T-helper 1 cell treated with Interleukin-12 subunit alpha and Interleukin-12 subunit beta and Interleukin-4 antibody, amounts not matched to agents 30 μg/mL and 1 μg/mL, for 36 hours (primary cell): ENCODE data around the gene WNT1.

Source experiments
- H3K27ac Mint-ChIP-seq: one replicate; pipeline ENCODE4 v1.8.0; 2021; ENCODE audit warnings: mild to moderate bottlenecking, mixed read lengths
- H3K27me3 Mint-ChIP-seq: one replicate; pipeline ENCODE4 v1.8.0; 2021; ENCODE audit warnings: low read depth, mixed read lengths
- H3K36me3 Mint-ChIP-seq: one replicate; pipeline ENCODE4 v1.8.0; 2021; ENCODE audit warnings: low read depth, mixed read lengths
- H3K4me1 Mint-ChIP-seq: one replicate; pipeline ENCODE4 v1.8.0; 2021; ENCODE audit warnings: low read depth, mixed read lengths
- H3K4me3 Mint-ChIP-seq: one replicate; pipeline ENCODE4 v1.8.0; 2021; ENCODE audit warnings: mild to moderate bottlenecking, moderate library complexity, mixed read lengths
- H3K9me3 Mint-ChIP-seq: one replicate; pipeline ENCODE4 v1.8.0; 2021; ENCODE audit warnings: mixed read lengths

WNT1 gene

DNA sequence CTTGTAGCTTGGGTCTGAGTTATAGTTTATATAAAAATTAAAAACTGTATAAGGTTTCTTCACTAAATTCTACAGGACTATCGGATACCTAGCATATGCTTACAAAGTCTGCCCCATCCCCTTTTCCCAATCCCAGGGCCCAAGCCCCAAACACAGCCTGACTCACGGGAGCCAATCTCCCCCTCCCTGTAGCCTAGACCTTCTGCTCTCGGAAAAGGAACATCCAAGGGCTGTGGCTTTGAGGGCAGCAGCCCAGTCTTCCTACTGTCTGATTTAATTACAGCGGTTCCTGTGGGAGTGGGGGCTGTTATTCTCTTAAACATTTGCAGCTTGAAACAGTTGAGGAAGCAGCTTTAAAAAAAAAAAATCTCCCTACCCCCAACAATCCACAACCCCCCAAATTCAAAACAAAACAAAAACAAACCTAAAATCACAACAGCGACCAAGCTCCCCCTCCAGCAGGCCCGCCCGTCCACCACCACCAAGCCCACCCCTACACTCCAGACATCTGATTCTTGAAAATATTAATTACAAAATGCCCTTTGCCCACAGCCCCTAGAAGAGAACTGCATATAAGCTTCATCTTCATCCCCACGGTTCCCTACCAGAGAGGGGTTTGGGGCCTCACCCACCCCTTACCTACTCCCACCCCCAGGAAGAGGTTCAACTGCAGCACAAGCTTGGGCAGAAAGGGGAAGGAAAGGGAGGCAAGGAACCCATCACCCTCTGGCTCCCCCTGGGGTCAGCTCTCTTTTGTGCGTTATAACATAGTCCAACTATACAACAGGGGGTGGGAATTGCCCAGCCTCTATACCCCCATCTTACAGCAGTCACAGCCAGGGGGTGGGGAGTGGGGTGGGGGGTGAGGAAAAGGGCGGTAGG lies 41.6 kb downstream of the WNT1 start:
- Mint-ChIP-seq H3K36me3 (peaks cover 36% of the 10 kb centered on the region), H3K4me3 (peak overlapping the region; percentile 92), H3K4me1 (peaks cover 38% of the 10 kb centered on the region), H3K27ac (peak overlapping the region; percentile 99), H3K27me3 (no peaks in the 10 kb centered on the region), H3K9me3 (no peaks in the 10 kb centered on the region)

DNA sequence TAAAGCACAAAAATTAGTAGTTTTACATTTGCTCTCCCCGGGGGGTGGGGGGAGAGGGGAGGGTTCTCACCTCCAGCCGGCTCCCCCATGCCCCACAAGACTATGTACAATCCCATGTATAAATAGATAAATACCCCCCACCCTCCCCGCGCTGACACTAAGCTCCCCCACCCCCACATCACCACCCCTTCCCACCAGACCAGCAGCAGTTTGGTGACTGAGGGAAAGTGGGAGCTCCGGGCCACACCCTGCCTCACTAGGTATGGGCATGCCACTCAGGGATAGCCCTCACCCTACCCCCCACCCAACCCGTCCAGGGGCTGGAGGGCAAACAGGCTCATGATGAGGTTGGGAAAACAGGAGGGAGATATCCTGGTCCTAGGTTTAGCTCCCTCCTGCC lies 42.3 kb downstream of the WNT1 start:
- Mint-ChIP-seq H3K9me3 (no peaks in the 10 kb centered on the region), H3K4me3 (no peak overlapping the region), H3K27ac (no peak overlapping the region), H3K27me3 (no peaks in the 10 kb centered on the region), H3K4me1 (peaks cover 34% of the 10 kb centered on the region), H3K36me3 (peaks cover 40% of the 10 kb centered on the region)

DNA sequence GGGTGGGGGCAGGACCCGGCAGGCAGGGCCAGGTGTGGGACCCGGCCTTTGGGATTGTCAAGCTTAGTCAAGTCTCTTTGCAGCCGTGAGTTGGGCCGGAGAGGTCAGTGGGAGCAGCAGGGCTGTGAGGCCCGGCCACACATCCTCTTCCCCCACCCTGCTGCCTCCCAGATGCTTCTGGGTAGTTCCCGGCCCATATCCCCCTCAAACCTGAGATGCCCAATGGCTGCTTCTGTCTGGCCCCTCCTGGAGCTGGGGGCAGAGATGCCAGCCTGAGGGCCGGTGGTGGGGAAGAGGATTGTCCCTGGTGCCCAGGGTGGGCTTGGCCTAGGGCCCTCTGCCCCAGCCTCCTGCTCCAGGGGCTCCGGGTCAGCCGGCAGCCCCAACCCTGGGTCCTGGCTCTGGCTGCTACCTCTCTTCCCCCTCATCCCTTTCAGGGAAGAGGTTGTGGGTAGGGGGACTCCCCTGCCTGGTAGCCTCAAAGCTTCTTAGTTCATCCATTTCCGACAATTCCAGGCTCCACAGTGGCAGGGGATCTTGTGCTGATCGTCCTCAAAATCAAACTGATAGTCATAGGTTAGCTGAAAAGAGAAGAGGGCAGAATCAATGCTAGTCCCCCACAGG lies 43.3 kb downstream of the WNT1 start:
- Mint-ChIP-seq H3K27ac (no peak overlapping the region), H3K27me3 (no peaks in the 10 kb centered on the region), H3K4me3 (no peak overlapping the region), H3K4me1 (peaks cover 27% of the 10 kb centered on the region), H3K36me3 (peaks cover 45% of the 10 kb centered on the region), H3K9me3 (no peaks in the 10 kb centered on the region)

DNA sequence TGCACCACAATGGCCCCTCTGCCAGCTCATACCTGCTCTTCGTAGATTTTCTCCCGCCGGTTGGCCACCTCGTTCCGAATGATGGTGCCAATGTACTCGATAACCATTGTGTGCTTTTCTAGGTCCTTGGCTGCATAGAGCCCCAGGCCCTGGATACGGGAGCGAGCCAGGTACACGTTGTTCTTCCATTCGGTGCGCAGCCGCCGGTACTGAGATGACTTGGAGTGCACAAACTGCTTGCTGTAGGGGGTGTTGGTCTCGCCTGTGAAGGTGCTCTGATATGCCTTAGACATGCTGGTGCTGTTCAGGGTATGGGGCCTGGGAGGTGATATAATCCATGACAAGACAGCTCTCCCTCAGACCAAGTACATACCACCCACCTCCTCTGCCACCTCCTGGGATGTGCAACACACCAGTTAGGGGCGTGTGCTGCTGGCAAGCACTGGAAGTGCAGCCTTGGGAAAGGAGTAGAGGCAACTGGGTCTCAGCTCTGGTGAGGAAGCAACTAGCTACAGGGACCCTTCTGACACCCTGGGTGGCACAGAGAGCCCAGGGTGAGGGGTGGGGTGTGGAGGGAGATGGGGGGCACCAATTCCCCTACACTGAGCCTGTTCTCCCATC lies 44.5 kb downstream of the WNT1 start:
- Mint-ChIP-seq H3K4me3 (no peak overlapping the region), H3K27ac (peak overlapping the region; percentile 57), H3K9me3 (no peaks in the 10 kb centered on the region), H3K4me1 (peaks cover 16% of the 10 kb centered on the region), H3K36me3 (peaks cover 42% of the 10 kb centered on the region), H3K27me3 (no peaks in the 10 kb centered on the region)

DNA sequence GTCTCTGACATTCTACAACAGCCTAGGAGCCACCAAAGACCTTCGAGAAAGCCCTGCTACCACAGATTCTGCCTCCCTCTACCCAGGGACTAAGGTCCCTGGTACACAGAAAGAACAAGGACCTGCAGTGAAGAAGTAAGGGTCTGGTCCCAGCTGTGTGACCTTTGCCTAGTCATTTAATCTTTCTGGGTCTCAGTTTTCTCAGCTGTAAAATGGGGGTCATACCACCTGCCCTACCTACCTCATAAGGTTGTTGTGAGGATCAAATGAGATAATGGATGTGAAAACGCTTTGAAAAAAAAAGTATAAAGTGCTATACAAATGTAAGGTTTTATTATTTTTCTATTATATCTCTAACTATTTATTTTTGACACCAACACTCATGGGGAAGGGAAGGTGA lies 45.7 kb downstream of the WNT1 start:
- H3K27ac Mint-ChIP-seq: no peak overlapping the region

DNA sequence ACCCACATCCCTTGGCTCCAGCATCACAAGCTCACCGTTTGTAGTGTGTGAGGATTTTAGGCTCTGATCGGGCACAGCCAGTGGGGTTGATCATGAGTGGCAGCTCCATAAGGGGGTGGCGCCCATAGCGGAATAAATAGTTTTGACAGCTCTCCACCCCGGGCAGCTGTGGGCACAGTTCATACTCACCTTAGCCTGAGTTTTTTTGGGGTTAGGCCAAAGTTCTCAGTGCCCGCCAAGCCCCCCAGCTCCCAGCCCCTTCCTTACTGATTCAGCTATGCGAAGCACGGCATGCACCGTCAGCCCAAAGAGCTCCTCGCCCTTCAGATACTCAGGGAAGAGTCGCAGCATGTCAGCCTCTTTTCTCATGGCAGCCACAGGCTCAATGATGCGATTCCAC lies 46.4 kb downstream of the WNT1 start:
- Mint-ChIP-seq H3K27me3 (no peaks in the 10 kb centered on the region), H3K4me1 (peaks cover 5% of the 10 kb centered on the region), H3K36me3 (peaks cover 45% of the 10 kb centered on the region), H3K9me3 (no peaks in the 10 kb centered on the region), H3K4me3 (no peak overlapping the region), H3K27ac (no peak overlapping the region)

More for the DNA sequence above, 45.7 kb downstream of the WNT1 start:
- H3K27me3 Mint-ChIP-seq: no peaks in the 10 kb centered on the region
- no peaks in the 10 kb centered on the region for H3K9me3 Mint-ChIP-seq
- H3K4me1 Mint-ChIP-seq: peaks cover 11% of the 10 kb centered on the region
- peaks cover 47% of the 10 kb centered on the region for H3K36me3 Mint-ChIP-seq
- no peak overlapping the region for H3K4me3 Mint-ChIP-seq

- Mint-ChIP-seq H3K4me3 (no peak overlapping the region), H3K27me3 (no peaks in the 10 kb centered on the region), H3K36me3 (peaks cover 47% of the 10 kb centered on the region), H3K4me1 (no peaks in the 10 kb centered on the region), H3K27ac (no peak overlapping the region), H3K9me3 (no peaks in the 10 kb centered on the region)
These were observed 47.3 kb downstream of the WNT1 start for GRCh38 chr12:49025463-49025862.

GRCh38 chr12:49026101-49026500 lies 48.0 kb downstream of the WNT1 start:
- H3K36me3 Mint-ChIP-seq: peaks cover 43% of the 10 kb centered on the region
- no peaks in the 10 kb centered on the region for H3K27me3 Mint-ChIP-seq
- H3K27ac Mint-ChIP-seq: no peak overlapping the region
- H3K9me3 Mint-ChIP-seq: no peaks in the 10 kb centered on the region
- no peak overlapping the region for H3K4me3 Mint-ChIP-seq
- H3K4me1 Mint-ChIP-seq: no peaks in the 10 kb centered on the region

DNA sequence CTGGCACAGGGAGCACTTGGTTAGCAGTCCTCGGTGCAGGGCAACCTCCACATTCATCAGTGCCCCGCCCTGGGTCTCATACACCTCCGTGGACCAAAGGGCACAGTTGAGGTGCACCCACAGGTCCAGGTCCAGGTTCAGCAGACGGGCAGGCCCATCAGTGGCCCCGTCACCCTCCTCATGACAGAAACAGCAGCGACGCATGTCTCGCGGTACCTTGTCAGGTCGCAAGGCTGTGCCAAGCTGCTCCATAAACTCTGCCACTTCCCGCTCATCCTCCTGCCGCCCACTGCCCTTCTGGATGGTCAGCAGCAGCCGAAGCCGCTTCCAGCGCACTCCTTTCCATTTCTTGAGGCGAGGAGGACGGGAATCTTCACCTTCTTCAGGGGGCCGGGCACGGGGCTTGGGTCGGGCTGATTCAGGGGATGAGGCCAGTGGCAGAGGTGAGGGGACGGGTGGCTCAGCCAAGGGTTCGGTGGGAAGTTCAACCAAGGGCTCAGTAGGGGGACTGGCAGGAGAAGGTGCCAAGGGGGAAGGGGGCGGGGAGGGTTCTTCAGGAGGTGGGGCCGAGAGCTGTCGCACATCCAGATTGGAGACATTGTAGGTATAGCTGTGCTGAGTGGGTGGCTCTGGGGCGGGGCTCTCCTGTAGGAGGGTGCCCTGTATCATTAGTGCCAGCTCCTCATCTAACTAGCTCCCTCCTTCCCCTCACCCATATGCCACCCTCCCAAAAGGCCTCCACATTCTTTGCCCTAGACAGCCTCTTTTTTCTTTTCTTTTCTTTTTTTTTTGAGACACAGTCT lies 48.8 kb downstream of the WNT1 start:
- no peak overlapping the region for H3K4me3 Mint-ChIP-seq
- H3K36me3 Mint-ChIP-seq: peaks cover 42% of the 10 kb centered on the region
- no peaks in the 10 kb centered on the region for H3K9me3 Mint-ChIP-seq
- no peaks in the 10 kb centered on the region for H3K4me1 Mint-ChIP-seq
- H3K27me3 Mint-ChIP-seq: no peaks in the 10 kb centered on the region
- H3K27ac Mint-ChIP-seq: no peak overlapping the region

- Mint-ChIP-seq H3K27me3 (no peaks in the 10 kb centered on the region), H3K4me3 (no peak overlapping the region), H3K36me3 (peaks cover 37% of the 10 kb centered on the region)
These were observed 49.9 kb downstream of the WNT1 start for GRCh38 chr12:49027846-49028555.

DNA sequence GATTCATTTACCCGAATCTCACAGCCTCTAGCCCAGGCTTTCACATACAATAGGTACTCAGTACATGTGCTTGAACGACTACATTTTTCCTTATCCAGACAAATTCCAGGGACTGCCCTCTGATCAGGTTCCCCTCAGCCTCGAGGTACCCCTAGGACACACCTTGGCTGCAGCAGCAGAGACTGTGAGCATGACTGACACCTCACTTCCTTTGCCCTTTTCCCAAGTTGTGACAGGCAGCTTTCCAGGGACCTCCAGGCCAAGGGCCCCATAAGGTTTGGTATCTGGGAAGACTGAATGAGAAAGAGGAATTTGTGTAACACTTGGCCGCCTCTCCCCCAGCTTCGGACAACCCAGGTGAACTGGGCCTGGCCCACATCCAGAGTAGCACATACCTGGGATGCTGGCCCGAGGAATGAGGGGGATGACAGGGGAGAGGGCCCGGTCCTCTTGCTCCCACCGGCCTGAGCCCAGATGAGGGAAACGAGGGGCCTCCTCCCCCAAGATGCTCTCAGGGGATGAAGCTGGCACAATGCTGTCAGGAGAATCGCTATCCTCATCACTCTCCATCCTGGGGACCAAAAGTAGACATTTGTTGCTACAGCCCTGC lies 50.6 kb downstream of the WNT1 start:
- no peaks in the 10 kb centered on the region for H3K9me3 Mint-ChIP-seq
- H3K27ac Mint-ChIP-seq: no peak overlapping the region
- H3K27me3 Mint-ChIP-seq: no peaks in the 10 kb centered on the region
- peaks cover 32% of the 10 kb centered on the region for H3K36me3 Mint-ChIP-seq
- H3K4me3 Mint-ChIP-seq: no peak overlapping the region
- no peaks in the 10 kb centered on the region for H3K4me1 Mint-ChIP-seq

More at GRCh38 chr12:49027846-49028555, 49.9 kb downstream of the WNT1 start:
- Mint-ChIP-seq H3K4me1 (no peaks in the 10 kb centered on the region), H3K9me3 (no peaks in the 10 kb centered on the region), H3K27ac (no peak overlapping the region)

- no peak overlapping the region for H3K4me3 Mint-ChIP-seq
- no peaks in the 10 kb centered on the region for H3K27me3 Mint-ChIP-seq
- no peak overlapping the region for H3K27ac Mint-ChIP-seq
- H3K9me3 Mint-ChIP-seq: no peaks in the 10 kb centered on the region
- peaks cover 34% of the 10 kb centered on the region for H3K36me3 Mint-ChIP-seq
- H3K4me1 Mint-ChIP-seq: no peaks in the 10 kb centered on the region
These were observed 52.0 kb downstream of the WNT1 start for GRCh38 chr12:49030119-49030518.

DNA sequence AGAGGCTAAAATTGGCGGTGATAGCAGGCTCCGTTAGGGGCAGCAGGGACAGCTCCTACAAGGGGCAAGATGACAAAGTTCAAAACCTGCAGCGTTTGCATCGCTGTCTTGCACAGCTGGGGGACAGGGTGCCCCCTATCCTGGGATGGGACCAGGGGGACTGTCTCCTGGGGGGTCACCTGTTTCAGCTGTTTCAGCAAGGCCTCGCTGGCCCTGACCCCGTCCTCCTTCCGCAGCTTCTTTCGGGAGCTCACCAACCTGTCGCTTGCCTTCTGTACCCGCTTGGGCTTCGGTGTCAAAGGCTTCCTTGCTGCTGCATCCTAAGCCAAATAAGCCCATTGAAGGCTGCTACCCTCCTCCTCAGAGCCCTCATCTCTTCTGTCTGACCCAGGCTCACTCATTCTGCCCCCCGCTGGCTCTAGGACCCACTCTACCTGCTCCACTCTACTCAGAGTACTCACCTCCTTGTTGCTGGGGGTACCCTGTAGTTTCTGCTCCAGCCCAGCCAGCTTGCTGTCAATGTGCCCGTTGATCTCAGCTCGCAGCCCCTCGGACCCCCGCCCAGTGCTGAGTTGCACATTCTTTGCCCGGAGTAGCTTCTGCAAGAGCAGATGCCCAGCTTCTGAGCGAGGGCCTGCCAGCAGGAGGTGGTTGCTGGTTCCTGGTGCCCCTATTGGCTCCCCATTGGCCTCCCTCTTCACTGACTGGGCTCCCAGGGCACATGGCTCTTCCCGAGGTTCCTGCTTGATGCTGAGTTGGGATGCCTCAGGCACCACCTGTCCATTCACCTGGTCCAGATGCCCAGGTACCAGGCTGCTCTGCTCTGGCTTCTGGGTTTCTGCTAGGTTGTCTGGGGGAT lies 52.8 kb downstream of the WNT1 start:
- no peaks in the 10 kb centered on the region for H3K4me1 Mint-ChIP-seq
- H3K9me3 Mint-ChIP-seq: no peaks in the 10 kb centered on the region
- H3K27ac Mint-ChIP-seq: no peak overlapping the region
- no peak overlapping the region for H3K4me3 Mint-ChIP-seq
- H3K27me3 Mint-ChIP-seq: no peaks in the 10 kb centered on the region
- H3K36me3 Mint-ChIP-seq: peaks cover 33% of the 10 kb centered on the region
